ENCODE results near the gene SLC15A2. TPM values are rescaled to one million over a fixed set of nuclear protein-coding genes. Genes with fewer than 3 reads are reported as not detected.

SLC15A2 gene
- total RNA-seq, 1 experiment from 2014 or later: 2.4 TPM

GRCh38 chr3:121989943-121990342 is 95.7 kb downstream of the SLC15A2 start:
- Histone ChIP-seq H3K23me2 (ENCODE audit: insufficient read length, low read depth, low read length, poor library complexity, severe bottlenecking) (no peaks in the 10 kb centered on the region), H2AK5ac (ENCODE audit: insufficient read length, low read length) (no peak overlapping the region), H2BK12ac (ENCODE audit: insufficient read length, low read depth, low read length) (no peak overlapping the region), H2BK15ac (ENCODE audit: low read depth, low read length) (no peak overlapping the region), H3K56ac (ENCODE audit: insufficient read length, low read depth, low read length) (no peak overlapping the region), H2AFZ (ENCODE audit: low read length) (no peak overlapping the region), H3T11ph (ENCODE audit: low read length) (no peak overlapping the region), H4K5ac (ENCODE audit: insufficient read length, low read depth, low read length) (no peak overlapping the region), H3K79me1 (ENCODE audit: insufficient read depth, low read depth, low read length, poor library complexity, severe bottlenecking) (no peaks in the 10 kb centered on the region), H4K8ac (replicated peaks; ENCODE audit: insufficient read length, low read depth, low read length) (no peak overlapping the region), H3K4ac (ENCODE audit: low read depth, low read length) (no peak overlapping the region), H3K4me2 (ENCODE audit: insufficient read depth, insufficient read length, low read length) (no peak overlapping the region), H3K27me3 (ENCODE audit: insufficient read depth, low read length) (no peaks in the 10 kb centered on the region), H4K20me1 (ENCODE audit: control insufficient read depth, insufficient read depth, insufficient read length) (no peaks in the 10 kb centered on the region), H3K18ac (ENCODE audit: insufficient read length, low read depth, low read length) (no peak overlapping the region), H3K4me1 (ENCODE audit: insufficient read depth, low read length) (no peaks in the 10 kb centered on the region), H2BK20ac (ENCODE audit: low read depth, low read length, poor library complexity, severe bottlenecking) (no peak overlapping the region), H2BK120ac (ENCODE audit: low read depth, low read length, poor library complexity, severe bottlenecking) (no peak overlapping the region), H4K91ac (ENCODE audit: insufficient read length, low read depth, low read length) (no peak overlapping the region), H3K9me3 (ENCODE audit: control insufficient read depth, low read depth, low read length) (no peaks in the 10 kb centered on the region), H3K79me2 (ENCODE audit: insufficient read depth, low read length) (no peaks in the 10 kb centered on the region; the same call in 1 of the 2 replicates), H3K9ac (ENCODE audit: extremely low read depth, insufficient read length, low read length) (no peak overlapping the region), H3K14ac (ENCODE audit: insufficient read depth, low read length) (no peak overlapping the region), H2BK5ac (ENCODE audit: insufficient read length, low read length) (no peak overlapping the region), H3K27ac (ENCODE audit: insufficient read length, low read depth, low read length) (no peak overlapping the region), H3K23ac (ENCODE audit: insufficient read length, low read depth, low read length) (no peak overlapping the region)
- no peaks in the 10 kb centered on the region for H3K4me1 Mint-ChIP-seq
- DNase-seq: no peak
- H3K27me3 Mint-ChIP-seq (ENCODE audit: low read depth): no peaks in the 10 kb centered on the region
- no peak overlapping the region for H3K27ac Mint-ChIP-seq
- no peaks in the 10 kb centered on the region; a peak in 2 of 7 replicates for H3K36me3 Mint-ChIP-seq (ENCODE audit: insufficient read depth in 1 of 3, low read depth in 3 of 3)
- H3K9me3 Mint-ChIP-seq: peaks cover 0 to 3% of the 10 kb centered on the region in 2 experiments; a peak in 1 of 5 replicates
- no peak overlapping the region for H3K4me3 Mint-ChIP-seq
- TF ChIP-seq, protein P1, sequence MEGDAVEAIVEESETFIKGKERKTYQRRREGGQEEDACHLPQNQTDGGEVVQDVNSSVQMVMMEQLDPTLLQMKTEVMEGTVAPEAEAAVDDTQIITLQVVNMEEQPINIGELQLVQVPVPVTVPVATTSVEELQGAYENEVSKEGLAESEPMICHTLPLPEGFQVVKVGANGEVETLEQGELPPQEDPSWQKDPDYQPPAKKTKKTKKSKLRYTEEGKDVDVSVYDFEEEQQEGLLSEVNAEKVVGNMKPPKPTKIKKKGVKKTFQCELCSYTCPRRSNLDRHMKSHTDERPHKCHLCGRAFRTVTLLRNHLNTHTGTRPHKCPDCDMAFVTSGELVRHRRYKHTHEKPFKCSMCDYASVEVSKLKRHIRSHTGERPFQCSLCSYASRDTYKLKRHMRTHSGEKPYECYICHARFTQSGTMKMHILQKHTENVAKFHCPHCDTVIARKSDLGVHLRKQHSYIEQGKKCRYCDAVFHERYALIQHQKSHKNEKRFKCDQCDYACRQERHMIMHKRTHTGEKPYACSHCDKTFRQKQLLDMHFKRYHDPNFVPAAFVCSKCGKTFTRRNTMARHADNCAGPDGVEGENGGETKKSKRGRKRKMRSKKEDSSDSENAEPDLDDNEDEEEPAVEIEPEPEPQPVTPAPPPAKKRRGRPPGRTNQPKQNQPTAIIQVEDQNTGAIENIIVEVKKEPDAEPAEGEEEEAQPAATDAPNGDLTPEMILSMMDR (conservative IDR thresholded peaks at IDR 0.05): peak; percentile 46; the same call in 2 of the 3 replicates

All from H9 (cell line).